ENCODE data around the gene TMEM225. TPM values are rescaled to one million over a fixed set of nuclear protein-coding genes. Genes with fewer than 3 reads are reported as not detected.

The TMEM225 gene
- total RNA-seq, 1 experiment from 2014 or later = not detected

DNA sequence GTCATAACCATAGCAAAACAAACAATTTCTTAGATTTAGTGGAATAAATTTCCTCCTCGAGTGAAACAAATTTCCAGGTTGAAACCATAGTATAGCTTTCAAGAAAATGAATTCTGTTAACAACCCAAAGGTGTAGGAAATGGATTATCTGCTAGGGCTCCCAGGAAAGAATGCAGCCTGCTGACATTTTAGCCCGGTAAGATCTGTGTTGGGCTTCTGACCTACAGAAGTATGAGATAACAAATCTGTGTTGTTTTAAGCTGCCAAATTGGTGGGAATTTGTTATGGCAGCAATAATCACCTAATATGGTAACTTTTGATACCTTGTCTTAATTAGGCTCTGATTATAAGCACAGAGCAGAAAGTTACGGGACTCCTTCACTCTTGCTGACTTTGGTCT is 47.3 kb downstream of the TMEM225 start:
- no peak for DNase-seq (ENCODE audit: low read depth, low spot score)
- in situ Hi-C loops (cut with HindIII; ENCODE audit: low pct_unique_long_range_greater_than_20kb, low sequenced_read_pairs) = no loop called here

DNA sequence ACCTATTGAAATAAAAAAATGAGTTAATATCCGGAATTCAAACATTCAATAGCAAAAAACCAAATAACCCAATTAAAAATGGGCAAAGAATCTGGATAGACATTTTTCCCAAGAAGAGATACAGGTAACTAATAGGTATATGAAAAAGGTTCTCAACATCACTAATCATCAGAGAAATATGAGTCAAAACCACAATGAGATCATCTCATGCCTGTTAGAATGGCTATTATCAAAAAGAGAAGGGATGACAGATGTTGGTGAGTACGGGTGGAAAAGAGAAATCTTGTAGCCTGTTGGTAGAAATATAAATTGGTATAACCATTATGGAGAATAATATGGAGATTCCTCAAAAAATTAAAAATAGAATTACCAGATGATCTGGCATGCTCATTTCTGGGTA is 52.4 kb downstream of the TMEM225 start:
- in situ Hi-C loops (cut with HindIII; ENCODE audit: low pct_unique_long_range_greater_than_20kb, low sequenced_read_pairs) = no loop called here
- DNase-seq (ENCODE audit: low read depth, low spot score) = no peak

Other genes with a start within 250 kb of the TMEM225 start
- 0.08 and 0.11 TPM in 2 replicates for gene SCN3B, start 231.0 kb downstream of the TMEM225 start, total RNA-seq (2014; rRNA removed; shearing (Covaris generic))
- 5.8 and 7.6 TPM in 2 replicates for gene ZNF202, start 144.0 kb downstream of the TMEM225 start, total RNA-seq (2014; rRNA removed; shearing (Covaris generic))
- gene OR6X1, start 131.2 kb downstream of the TMEM225 start, total RNA-seq (2014; rRNA removed; shearing (Covaris generic)) = not detected in 2 replicates
- not detected in 2 replicates for gene OR6M1, start 79.3 kb downstream of the TMEM225 start, total RNA-seq (2014; rRNA removed; shearing (Covaris generic))
- gene OR8D4, start 16.5 kb upstream of the TMEM225 start, total RNA-seq (2014; rRNA removed; shearing (Covaris generic)) = not detected in 2 replicates
- gene OR4D5, start 53.9 kb upstream of the TMEM225 start, total RNA-seq (2014; rRNA removed; shearing (Covaris generic)) = not detected in 2 replicates
- not detected in 2 replicates for gene OR6T1, start 58.2 kb upstream of the TMEM225 start, total RNA-seq (2014; rRNA removed; shearing (Covaris generic))
- gene OR10S1, start 92.1 kb upstream of the TMEM225 start, total RNA-seq (2014; rRNA removed; shearing (Covaris generic)) = not detected in 2 replicates
- gene OR10G6, start 109.5 kb upstream of the TMEM225 start, total RNA-seq (2014; rRNA removed; shearing (Covaris generic)) = not detected in 2 replicates
- gene OR10G4, start 127.3 kb upstream of the TMEM225 start, total RNA-seq (2014; rRNA removed; shearing (Covaris generic)) = not detected in 2 replicates
- gene OR10G9, start 137.3 kb upstream of the TMEM225 start, total RNA-seq (2014; rRNA removed; shearing (Covaris generic)) = not detected in 2 replicates
- gene OR10G8, start 141.1 kb upstream of the TMEM225 start, total RNA-seq (2014; rRNA removed; shearing (Covaris generic)) = not detected in 2 replicates
- gene OR10G7, start 155.7 kb upstream of the TMEM225 start, total RNA-seq (2014; rRNA removed; shearing (Covaris generic)) = not detected in 2 replicates
- gene VWA5A, start 229.8 kb upstream of the TMEM225 start, total RNA-seq (2014; rRNA removed; shearing (Covaris generic)) = 5.2 and 6.6 TPM in 2 replicates

Data from SK-MEL-5 (cell line).